GM12872 (cell line): Measurements from ENCODE around the gene RND3.

Experiments
- TF ChIP-seq, protein P1 (sequence below): IDR thresholded peaks from 3 replicates; pipeline ENCODE4 v1.5.1; 2011; ENCODE audit warnings: low read depth, mild to moderate bottlenecking, low read length, moderate library complexity; ENCODE audit not compliant: insufficient read depth

RND3 gene

DNA sequence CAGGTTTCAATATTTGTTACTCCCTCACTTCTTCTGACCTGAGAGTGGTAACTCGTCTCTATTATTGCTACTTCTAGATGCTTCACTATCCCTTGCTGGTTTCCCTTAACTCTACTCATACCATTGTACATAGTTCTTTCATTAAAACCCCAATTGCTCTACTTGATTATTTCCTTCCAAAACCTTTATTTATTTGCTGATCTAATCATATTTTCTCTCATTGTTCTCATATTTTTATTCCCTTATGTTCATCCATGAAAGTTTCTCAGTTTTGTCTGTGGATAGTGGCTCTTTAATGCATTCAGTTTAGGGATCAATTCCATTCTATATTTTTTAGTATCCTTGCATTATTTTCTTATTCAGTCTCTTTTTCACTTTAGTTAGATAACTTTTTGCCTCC lies 42.1 kb downstream of the RND3 start:
- TF ChIP-seq, protein P1, sequence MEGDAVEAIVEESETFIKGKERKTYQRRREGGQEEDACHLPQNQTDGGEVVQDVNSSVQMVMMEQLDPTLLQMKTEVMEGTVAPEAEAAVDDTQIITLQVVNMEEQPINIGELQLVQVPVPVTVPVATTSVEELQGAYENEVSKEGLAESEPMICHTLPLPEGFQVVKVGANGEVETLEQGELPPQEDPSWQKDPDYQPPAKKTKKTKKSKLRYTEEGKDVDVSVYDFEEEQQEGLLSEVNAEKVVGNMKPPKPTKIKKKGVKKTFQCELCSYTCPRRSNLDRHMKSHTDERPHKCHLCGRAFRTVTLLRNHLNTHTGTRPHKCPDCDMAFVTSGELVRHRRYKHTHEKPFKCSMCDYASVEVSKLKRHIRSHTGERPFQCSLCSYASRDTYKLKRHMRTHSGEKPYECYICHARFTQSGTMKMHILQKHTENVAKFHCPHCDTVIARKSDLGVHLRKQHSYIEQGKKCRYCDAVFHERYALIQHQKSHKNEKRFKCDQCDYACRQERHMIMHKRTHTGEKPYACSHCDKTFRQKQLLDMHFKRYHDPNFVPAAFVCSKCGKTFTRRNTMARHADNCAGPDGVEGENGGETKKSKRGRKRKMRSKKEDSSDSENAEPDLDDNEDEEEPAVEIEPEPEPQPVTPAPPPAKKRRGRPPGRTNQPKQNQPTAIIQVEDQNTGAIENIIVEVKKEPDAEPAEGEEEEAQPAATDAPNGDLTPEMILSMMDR, result no peak

DNA sequence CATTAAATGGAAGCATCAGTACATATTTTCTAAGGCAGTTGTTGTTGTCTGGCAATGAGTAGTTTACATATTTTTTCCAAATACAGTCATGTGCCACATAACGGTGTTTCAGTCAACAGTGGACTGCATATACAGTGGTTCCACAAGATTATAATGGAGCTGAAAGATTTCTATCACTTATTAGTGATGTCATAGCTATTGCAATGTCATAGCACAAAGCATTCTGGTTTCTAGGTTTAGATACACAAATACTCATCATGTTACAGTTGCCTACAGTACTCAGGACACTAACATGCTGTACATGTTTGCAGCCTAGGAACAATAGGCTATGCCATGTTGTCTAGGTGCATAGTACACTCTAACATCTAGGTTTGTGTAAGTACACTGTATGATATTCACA lies 45.0 kb downstream of the RND3 start:
- TF ChIP-seq, protein P1, result no peak

DNA sequence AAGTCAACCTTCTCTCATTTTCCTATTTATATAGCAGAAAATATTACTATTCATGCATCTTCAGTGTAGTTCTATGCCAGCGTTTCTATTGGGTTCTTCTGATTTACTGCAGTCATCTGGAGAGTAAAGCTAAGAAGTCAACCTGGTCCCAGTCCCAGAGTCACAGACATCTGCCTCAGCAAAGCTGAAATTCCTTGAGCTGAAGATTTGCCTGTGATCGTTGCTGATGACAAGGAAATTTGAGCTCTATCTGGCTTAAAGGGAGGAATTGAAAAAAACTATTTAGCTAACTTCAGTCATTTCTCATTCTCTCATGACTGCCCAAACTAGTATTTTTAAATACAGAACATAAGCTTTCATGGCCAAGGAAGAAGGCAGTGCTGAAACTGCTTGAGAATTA lies 45.7 kb downstream of the RND3 start:
- TF ChIP-seq, protein P1, result no peak

DNA sequence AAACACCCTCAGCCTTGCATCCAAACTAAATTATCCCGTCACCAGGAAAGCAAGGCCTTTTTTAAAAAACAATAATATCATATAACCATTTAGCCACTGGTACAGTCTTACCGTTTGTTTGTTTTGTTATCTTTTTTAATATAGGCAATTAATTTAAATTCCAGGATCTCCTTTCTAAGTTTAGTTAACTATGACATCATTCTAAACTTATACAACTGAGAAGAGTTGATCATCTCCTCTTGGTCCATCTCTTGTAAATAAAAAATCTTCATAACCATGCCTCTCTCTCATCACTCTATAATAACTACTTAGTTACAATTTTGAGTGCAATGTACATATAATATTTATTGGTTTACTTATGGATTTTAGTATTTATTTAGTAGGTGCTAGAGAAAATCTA lies 46.2 kb downstream of the RND3 start:
- TF ChIP-seq, protein P1, result no peak

DNA sequence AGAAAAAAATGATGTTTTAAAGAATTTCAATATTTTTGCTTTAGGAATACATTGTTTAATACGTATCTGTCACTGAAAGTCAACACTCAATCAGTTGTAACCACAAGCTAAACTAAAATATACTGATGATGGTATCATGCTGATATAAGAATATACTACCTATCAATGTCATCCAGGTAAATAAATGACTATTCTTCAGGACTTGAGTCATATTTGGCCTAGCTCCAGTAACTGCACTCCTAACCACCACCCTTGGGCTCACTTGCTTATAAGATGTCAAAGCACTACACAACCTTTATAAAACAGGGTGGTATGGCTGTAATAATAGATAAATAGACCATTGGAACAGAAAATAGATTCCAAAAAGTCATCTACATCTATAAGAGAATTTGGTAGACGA lies 48.8 kb downstream of the RND3 start:
- TF ChIP-seq, protein P1, result no peak

DNA sequence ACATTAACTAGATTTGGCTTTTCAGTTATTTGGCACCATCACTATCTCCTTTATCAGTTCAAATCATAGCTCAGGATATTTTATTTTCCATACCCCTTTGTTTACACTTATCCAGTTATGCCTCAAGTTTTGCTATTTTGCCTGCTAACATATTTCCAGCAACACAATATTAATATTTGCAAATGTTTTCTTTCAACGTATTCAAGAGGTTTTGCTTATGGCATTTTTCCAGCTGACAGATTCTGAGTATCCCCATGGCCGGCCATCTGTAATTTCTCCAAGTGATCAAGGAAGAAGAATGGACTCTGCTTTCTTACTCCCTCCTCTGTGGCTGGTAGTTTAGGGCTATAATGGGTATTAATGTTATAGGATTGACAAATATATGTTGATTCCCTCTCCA lies 49.4 kb downstream of the RND3 start:
- TF ChIP-seq, protein P1, result no peak

DNA sequence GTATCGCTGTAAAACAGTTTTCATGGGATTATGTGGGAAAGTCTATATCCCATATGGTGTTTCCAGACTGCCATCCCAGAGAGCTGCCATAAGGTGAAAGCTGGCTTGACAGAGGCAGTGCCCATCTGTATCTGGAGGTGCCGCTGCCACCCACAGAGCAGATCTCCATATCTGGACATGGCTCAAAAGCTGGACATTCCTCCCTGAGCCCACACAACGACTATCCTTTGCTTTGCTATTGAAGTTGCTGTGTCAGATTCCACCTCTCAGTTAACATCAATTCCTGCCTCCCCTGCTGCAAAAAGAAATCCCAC lies 55.2 kb downstream of the RND3 start:
- TF ChIP-seq, protein P1, result no peak

DNA sequence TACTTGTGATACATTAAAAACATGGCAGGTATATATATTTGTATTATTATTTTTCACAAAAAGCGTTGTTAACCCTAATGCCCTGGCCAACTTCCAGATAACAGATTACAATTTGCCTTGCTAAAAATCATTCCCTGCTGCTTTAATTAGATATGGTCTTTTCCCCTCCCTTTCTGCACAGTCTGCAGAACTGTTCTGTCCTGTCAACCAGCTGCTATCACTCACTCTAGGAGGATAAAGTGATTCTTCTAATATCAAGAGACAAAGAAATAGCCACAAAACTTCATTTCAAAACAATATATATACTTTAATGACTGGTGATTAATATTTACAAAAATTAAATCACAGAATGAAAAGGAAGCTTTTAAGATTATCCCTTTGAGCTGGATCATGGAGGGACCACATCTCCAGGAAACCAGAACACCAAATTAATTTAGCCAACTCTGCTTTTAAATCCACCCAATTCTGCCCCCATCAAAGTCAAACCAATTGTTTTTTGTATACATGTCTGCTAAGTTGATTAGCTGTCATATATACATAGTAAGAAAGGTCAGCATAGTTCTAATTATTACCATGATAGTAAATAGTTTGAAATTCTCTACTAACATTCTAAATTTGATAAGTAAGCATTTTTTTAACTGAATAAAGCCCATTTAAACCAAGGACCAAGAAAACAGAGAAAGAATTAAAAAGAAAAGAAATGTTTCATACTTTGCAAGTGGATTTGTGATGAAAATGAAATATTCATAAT lies 55.7 kb downstream of the RND3 start:
- TF ChIP-seq, protein P1, result no peak
